HG03159 (cell line): ENCODE measurements around the gene PLEKHA4.
"Not testable (repeated sequence)": the region's sequence is repeated elsewhere in the genome, so short reads cannot be mapped to it uniquely, and the experiment has no call there.

Experiments used
- ATAC-seq: cut with Tn5 transposase; IDR thresholded peaks from one replicate; pipeline ENCODE4 v1.9.1; 2021; ENCODE audit warnings: mild to moderate bottlenecking, moderate library complexity; ENCODE audit not compliant: unreplicated experiment

PLEKHA4 gene

GRCh38 chr19:48802623-48803022, 65.8 kb downstream of the PLEKHA4 start:
- ATAC-seq = no peak

- no peak for ATAC-seq
Measured at GRCh38 chr19:48799358-48800300, 68.8 kb downstream of the PLEKHA4 start.

GRCh38 chr19:48798937-48799336, 69.5 kb downstream of the PLEKHA4 start:
- ATAC-seq = no peak

- ATAC-seq = no peak
Measured at GRCh38 chr19:48797103-48797502, 71.3 kb downstream of the PLEKHA4 start.

- no peak for ATAC-seq
Measured at GRCh38 chr19:48796298-48797083, 71.9 kb downstream of the PLEKHA4 start.

- no peak for ATAC-seq
Measured at GRCh38 chr19:48795685-48796070, 72.7 kb downstream of the PLEKHA4 start.

GRCh38 chr19:48795055-48795684, 73.2 kb downstream of the PLEKHA4 start:
- ATAC-seq = peak; percentile 84

GRCh38 chr19:48794291-48794690, 74.1 kb downstream of the PLEKHA4 start:
- ATAC-seq = no peak

GRCh38 chr19:48793271-48793670, 75.1 kb downstream of the PLEKHA4 start:
- ATAC-seq = no peak

GRCh38 chr19:48787331-48787730, 81.1 kb downstream of the PLEKHA4 start:
- ATAC-seq = not testable (repeated sequence)
